Activated CD4-positive, alpha-beta T cell treated with anti-CD3 and anti-CD28 coated beads, Interleukin-2, amount 10 ng/mL, durations not matched to agents 24 days and 14 days (primary cell): Measurements from ENCODE around the gene SIGLEC9. TPM values are rescaled to one million over a fixed set of nuclear protein-coding genes. Genes with fewer than 3 reads are reported as not detected.

Source experiments
- DNase-seq: peaks from one replicate; pipeline ENCODE4 v3.0.0; 2022
- H3K27ac Mint-ChIP-seq: one replicate; pipeline ENCODE4 v1.8.0; 2022; ENCODE audit warnings: mild to moderate bottlenecking, mixed read lengths
- H3K27me3 Mint-ChIP-seq: one replicate; pipeline ENCODE4 v1.8.0; 2022; ENCODE audit warnings: mixed read lengths
- H3K36me3 Mint-ChIP-seq: one replicate; pipeline ENCODE4 v1.8.0; 2022; ENCODE audit warnings: low read depth, mild to moderate bottlenecking, mixed read lengths
- H3K4me1 Mint-ChIP-seq: one replicate; pipeline ENCODE4 v1.8.0; 2021; ENCODE audit warnings: mixed read lengths
- H3K4me3 Mint-ChIP-seq: one replicate; pipeline ENCODE4 v1.8.0; 2022; ENCODE audit warnings: mild to moderate bottlenecking, moderate library complexity, mixed read lengths
- H3K9me3 Mint-ChIP-seq: one replicate; pipeline ENCODE4 v1.8.0; 2021; ENCODE audit warnings: mixed read lengths
- intact Hi-C: fragments of 100-400 bp; cut with micrococcal nuclease; formaldehyde crosslinking; loops from one replicate; pipeline ENCODE4 v1.15.1; 2023
- total RNA-seq: library from RNA; stranded (reverse); gene quantifications from 2 replicates; pipeline ENCODE4 v1.2.3, GENCODE V29; 2022

SIGLEC9 gene
- total RNA-seq, 1 donor from 2014 or later, result 0.33 TPM

- DNase-seq, result no peak
- intact Hi-C loops, result loop anchor here (5.0 kb wide), 1 partner anchor 69 kb away; no protein-coding TSS in a partner anchor
- no peak overlapping the region for H3K4me3 Mint-ChIP-seq
- peaks cover 2% of the 10 kb centered on the region for H3K36me3 Mint-ChIP-seq
- no peaks in the 10 kb centered on the region for H3K27me3 Mint-ChIP-seq
- no peaks in the 10 kb centered on the region for H3K4me1 Mint-ChIP-seq
- no peaks in the 10 kb centered on the region for H3K9me3 Mint-ChIP-seq
- no peak overlapping the region for H3K27ac Mint-ChIP-seq
These were observed 33.6 kb upstream of the SIGLEC9 start for GRCh38 chr19:51091126-51091525.

- no peak for DNase-seq
- Mint-ChIP-seq H3K9me3 (no peaks in the 10 kb centered on the region), H3K36me3 (peaks cover 10% of the 10 kb centered on the region), H3K4me1 (peaks cover 7% of the 10 kb centered on the region), H3K27me3 (no peaks in the 10 kb centered on the region), H3K4me3 (no peak overlapping the region), H3K27ac (no peak overlapping the region)
- intact Hi-C loops, result loop anchor here (5.0 kb wide), 1 partner anchor 70 kb away; no protein-coding TSS in a partner anchor
These were observed 32.5 kb upstream of the SIGLEC9 start for GRCh38 chr19:51091895-51092873.

DNA sequence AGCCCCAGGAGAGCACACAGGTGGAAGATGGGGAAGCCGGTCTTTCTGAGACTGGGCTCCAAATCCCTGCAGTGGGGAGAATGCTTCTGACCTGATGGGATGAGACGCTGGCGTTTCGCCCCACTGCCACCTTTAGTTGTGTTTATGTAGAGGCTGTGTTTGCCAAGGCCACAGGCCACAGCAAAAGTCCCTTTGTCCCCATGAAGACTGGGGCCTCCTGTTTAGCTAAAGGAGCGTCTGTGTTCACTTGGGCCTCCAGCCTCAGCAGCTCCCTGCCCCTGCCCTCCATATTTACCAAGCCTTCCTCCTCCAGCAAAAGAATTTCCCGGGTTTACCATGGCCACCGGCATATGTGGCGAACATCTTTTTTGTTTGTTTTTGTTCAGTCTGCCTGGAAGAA lies 31.6 kb upstream of the SIGLEC9 start:
- H3K27me3 Mint-ChIP-seq, result no peaks in the 10 kb centered on the region
- no peak overlapping the region for H3K4me3 Mint-ChIP-seq
- H3K4me1 Mint-ChIP-seq, result peaks cover 9% of the 10 kb centered on the region
- intact Hi-C loops, result loop anchor here (5.0 kb wide), 1 partner anchor 71 kb away; no protein-coding TSS in a partner anchor
- peaks cover 16% of the 10 kb centered on the region for H3K36me3 Mint-ChIP-seq
- H3K9me3 Mint-ChIP-seq, result no peaks in the 10 kb centered on the region
- no peak for DNase-seq
- H3K27ac Mint-ChIP-seq, result no peak overlapping the region

- H3K4me3 Mint-ChIP-seq, result no peak overlapping the region
- no peaks in the 10 kb centered on the region for H3K27me3 Mint-ChIP-seq
- no peak overlapping the region for H3K27ac Mint-ChIP-seq
- peaks cover 16% of the 10 kb centered on the region for H3K36me3 Mint-ChIP-seq
- peaks cover 9% of the 10 kb centered on the region for H3K4me1 Mint-ChIP-seq
- DNase-seq, result no peak
- no peaks in the 10 kb centered on the region for H3K9me3 Mint-ChIP-seq
- intact Hi-C loops, result loop anchor here (5.0 kb wide), 1 partner anchor 71 kb away; no protein-coding TSS in a partner anchor
These were observed 31.0 kb upstream of the SIGLEC9 start for GRCh38 chr19:51093510-51094345.

- Mint-ChIP-seq H3K4me1 (peaks cover 14% of the 10 kb centered on the region), H3K9me3 (no peaks in the 10 kb centered on the region), H3K27me3 (no peaks in the 10 kb centered on the region), H3K4me3 (no peak overlapping the region), H3K27ac (no peak overlapping the region), H3K36me3 (peaks cover 19% of the 10 kb centered on the region)
- DNase-seq, result peak; percentile 76
- intact Hi-C loops, result loop anchor here (5.0 kb wide), 2 partner anchors 72 to 167 kb away; no protein-coding TSS in a partner anchor
These were observed 29.9 kb upstream of the SIGLEC9 start for GRCh38 chr19:51094696-51095279.

DNA sequence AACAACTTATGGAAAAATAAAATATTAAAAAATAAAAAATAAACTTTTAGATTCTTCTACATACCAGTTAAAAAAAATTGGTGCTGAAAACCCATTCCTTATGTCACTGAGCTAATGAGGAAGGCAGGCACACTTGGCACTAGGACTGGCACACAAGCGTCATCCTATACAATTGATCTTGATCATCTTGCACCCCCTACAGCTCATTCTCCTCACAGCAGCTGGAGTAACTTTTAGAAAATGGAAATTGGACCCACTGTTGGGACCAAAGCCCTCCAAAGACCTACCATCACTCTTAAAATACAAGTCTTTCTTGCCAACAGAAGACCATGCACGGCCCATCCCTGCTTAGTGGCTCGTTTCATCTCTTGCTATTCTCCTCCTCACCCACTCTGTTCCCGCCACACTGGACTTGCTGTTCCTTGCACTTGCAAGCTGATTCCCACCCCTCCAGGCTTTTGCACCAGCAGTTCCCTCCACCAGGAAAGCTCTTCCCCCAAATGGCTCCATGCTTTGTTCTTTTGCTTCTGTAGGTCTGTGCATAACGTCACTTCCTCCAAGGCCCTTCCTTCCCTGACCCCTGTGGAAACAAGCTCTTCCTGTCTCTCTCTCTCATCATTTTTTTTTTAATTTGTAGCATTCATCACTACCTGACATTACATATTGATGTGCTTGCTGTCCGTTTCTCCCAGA lies 28.1 kb upstream of the SIGLEC9 start:
- H3K4me3 Mint-ChIP-seq, result no peak overlapping the region
- peaks cover 21% of the 10 kb centered on the region for H3K36me3 Mint-ChIP-seq
- intact Hi-C loops, result loop anchor here (5.0 kb wide), 1 partner anchor 169 kb away; no protein-coding TSS in a partner anchor
- no peak overlapping the region for H3K27ac Mint-ChIP-seq
- no peak for DNase-seq
- no peaks in the 10 kb centered on the region for H3K9me3 Mint-ChIP-seq
- no peaks in the 10 kb centered on the region for H3K27me3 Mint-ChIP-seq
- H3K4me1 Mint-ChIP-seq, result peaks cover 18% of the 10 kb centered on the region

DNA sequence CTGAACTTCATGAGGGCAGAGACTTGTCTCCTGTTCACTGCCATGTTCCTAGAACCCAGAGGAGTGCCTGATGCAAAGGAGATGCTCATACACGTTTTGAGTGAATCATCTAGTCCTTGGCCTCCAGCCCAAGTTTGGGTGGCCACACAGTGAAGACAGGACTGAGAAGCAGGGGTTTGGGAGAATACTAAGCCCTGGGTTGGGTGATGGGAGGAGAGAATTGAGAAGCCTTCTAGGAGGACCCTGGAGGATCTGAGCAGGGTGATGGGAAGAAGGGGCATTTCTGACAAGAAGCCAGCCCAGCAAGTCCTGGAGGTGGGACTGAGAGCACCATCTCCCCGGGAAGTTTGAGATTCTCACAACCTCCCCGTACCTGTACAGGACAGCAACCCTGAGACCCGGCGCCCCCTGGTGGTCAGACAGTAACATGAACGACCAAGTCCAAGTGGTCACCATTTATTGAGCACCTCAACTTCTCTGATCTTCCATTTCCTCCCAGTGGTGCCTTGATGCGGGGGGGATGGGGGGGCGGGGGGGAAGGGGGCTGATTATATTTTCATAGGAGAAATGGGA lies 27.5 kb upstream of the SIGLEC9 start:
- intact Hi-C loops, result loop anchor here (5.0 kb wide), 1 partner anchor 170 kb away; no protein-coding TSS in a partner anchor
- H3K27ac Mint-ChIP-seq, result no peak overlapping the region
- no peaks in the 10 kb centered on the region for H3K27me3 Mint-ChIP-seq
- no peaks in the 10 kb centered on the region for H3K9me3 Mint-ChIP-seq
- DNase-seq, result peak; percentile 87
- peaks cover 20% of the 10 kb centered on the region for H3K4me1 Mint-ChIP-seq
- H3K36me3 Mint-ChIP-seq, result peaks cover 26% of the 10 kb centered on the region
- no peak overlapping the region for H3K4me3 Mint-ChIP-seq

- Mint-ChIP-seq H3K9me3 (no peaks in the 10 kb centered on the region), H3K27me3 (no peaks in the 10 kb centered on the region), H3K36me3 (peaks cover 31% of the 10 kb centered on the region), H3K4me3 (peak overlapping the region; percentile 12), H3K4me1 (peaks cover 24% of the 10 kb centered on the region), H3K27ac (no peak overlapping the region)
- DNase-seq, result no peak
- intact Hi-C loops, result loop anchor here (5.0 kb wide), 1 partner anchor 170 kb away; no protein-coding TSS in a partner anchor
These were observed 26.9 kb upstream of the SIGLEC9 start for GRCh38 chr19:51097796-51098195.

GRCh38 chr19:51098365-51099046 lies 26.2 kb upstream of the SIGLEC9 start:
- peaks cover 24% of the 10 kb centered on the region for H3K4me1 Mint-ChIP-seq
- DNase-seq, result peak; percentile 77
- no peak overlapping the region for H3K27ac Mint-ChIP-seq
- peak overlapping the region; percentile 12 for H3K4me3 Mint-ChIP-seq
- H3K36me3 Mint-ChIP-seq, result peaks cover 37% of the 10 kb centered on the region
- no peaks in the 10 kb centered on the region for H3K27me3 Mint-ChIP-seq
- H3K9me3 Mint-ChIP-seq, result no peaks in the 10 kb centered on the region
- intact Hi-C loops, result loop anchor here (5.0 kb wide), 1 partner anchor 171 kb away; no protein-coding TSS in a partner anchor

DNA sequence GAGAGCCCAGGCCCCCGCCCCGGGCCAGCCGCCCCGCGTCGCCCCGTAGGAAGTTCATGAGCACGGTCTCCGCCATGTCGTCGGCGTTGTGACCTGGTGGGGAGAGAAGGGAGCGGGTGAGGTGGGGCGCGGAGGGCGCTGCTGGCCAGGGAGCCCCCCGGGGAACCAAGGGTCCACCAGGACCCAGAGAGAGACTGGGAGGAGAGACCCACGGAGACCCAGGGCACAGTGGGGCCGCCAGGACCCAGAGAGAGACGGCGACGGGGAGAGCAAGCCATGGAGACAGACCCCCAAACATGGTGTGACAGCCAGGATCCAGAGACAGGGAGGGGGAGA lies 25.7 kb upstream of the SIGLEC9 start:
- Mint-ChIP-seq H3K9me3 (no peaks in the 10 kb centered on the region), H3K4me1 (peaks cover 24% of the 10 kb centered on the region), H3K27ac (no peak overlapping the region), H3K36me3 (peaks cover 40% of the 10 kb centered on the region), H3K27me3 (no peaks in the 10 kb centered on the region), H3K4me3 (no peak overlapping the region)
- intact Hi-C loops, result loop anchor here (5.0 kb wide), 1 partner anchor 172 kb away; no protein-coding TSS in a partner anchor
- DNase-seq, result no peak

DNA sequence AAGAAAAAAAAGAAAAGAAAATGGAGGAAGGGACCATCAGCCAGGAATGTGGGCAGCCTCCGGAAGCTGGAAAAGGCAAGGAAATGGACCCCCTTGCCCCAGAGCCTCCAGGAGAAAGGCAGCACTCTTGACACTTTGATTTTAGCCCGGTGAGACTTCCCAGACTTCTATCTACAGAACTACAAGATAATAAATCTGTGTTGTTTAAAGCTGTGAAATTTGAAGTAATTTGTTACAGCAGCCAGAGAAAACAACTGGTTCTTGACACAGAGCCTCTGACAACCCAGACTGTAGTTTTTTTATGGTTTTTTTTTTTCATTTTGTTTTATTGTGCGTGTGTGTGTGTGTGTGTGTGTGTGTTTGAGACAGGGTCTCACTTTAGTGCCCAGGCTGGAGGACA lies 24.1 kb upstream of the SIGLEC9 start:
- Mint-ChIP-seq H3K9me3 (no peaks in the 10 kb centered on the region), H3K27ac (no peak overlapping the region), H3K27me3 (no peaks in the 10 kb centered on the region), H3K4me1 (peaks cover 31% of the 10 kb centered on the region), H3K4me3 (no peak overlapping the region), H3K36me3 (peaks cover 47% of the 10 kb centered on the region)
- intact Hi-C loops, result loop anchor here (10.0 kb wide), 1 partner anchor 296 kb away; no protein-coding TSS in a partner anchor
- no peak for DNase-seq

DNA sequence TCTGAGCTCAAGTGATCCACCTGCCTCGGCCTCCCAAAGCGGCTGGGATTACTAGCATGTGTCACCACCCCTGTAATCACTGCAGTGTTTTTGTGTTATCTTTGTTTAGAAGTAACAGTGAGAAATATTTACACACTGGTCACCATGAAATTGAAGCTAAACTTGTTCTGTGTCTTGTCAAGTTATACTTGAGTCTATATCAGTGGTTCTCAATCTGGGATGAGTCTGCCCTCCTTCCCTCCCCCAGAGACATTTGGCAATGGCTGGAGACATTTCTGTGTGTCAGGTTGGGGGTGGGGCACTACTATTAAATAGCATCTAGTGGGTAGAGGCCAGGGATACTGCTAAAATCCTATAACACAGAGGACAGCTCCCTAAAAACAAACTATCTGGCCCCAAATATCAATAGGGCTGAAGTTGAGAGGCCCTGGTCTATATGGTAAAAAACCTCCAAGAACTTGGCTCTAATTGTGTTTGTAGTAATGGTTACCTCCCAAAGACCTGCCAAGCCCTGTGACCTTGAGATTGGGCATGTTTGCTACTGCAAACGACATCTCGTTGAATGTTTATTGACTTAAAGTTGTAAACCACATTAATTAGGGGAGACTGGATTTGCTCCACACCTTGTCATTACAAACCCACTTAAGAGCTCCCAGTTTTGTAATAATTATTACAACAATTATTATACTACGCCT lies 23.4 kb upstream of the SIGLEC9 start:
- Mint-ChIP-seq H3K27ac (no peak overlapping the region), H3K4me3 (no peak overlapping the region), H3K36me3 (peaks cover 49% of the 10 kb centered on the region), H3K27me3 (no peaks in the 10 kb centered on the region), H3K4me1 (peaks cover 35% of the 10 kb centered on the region), H3K9me3 (no peaks in the 10 kb centered on the region)
- intact Hi-C loops, result loop anchor here (10.0 kb wide), 1 partner anchor 297 kb away; no protein-coding TSS in a partner anchor
- no peak for DNase-seq
